ENCODE measurements around the gene ZNF329. TPM values are rescaled to one million over a fixed set of nuclear protein-coding genes. Genes with fewer than 3 reads are reported as not detected.

Gene ZNF329
- total RNA-seq, 1 experiment from 2014 or later, result 10.6 TPM

DNA sequence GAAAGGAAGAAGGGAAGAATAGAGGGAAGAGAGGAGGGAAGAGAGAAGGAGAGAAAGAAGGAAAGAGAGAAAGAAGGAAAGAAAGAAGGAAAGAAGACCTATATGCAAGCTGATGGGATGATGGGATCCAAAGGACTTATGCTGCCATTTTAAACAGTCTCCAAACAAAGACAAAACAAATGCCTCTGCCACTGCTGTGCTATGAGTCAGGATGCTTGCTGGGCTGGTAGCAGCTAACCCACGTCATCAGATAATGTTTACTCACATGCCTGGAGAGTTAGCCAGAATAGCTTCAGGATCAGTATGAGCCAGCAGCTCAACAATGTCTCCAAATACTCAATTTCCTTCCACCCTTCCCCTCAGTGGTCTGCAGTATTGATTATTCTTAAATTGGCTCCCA, 20.3 kb upstream of the ZNF329 start:
- H3K4me1 ChIP-seq (replicated peaks; ENCODE audit: insufficient read depth), result no peaks in the 10 kb centered on the region
- no peak for TF ChIP-seq EZH2 (IDR thresholded peaks at IDR 0.05; ENCODE audit: low read depth)
- TF ChIP-seq, protein P1, sequence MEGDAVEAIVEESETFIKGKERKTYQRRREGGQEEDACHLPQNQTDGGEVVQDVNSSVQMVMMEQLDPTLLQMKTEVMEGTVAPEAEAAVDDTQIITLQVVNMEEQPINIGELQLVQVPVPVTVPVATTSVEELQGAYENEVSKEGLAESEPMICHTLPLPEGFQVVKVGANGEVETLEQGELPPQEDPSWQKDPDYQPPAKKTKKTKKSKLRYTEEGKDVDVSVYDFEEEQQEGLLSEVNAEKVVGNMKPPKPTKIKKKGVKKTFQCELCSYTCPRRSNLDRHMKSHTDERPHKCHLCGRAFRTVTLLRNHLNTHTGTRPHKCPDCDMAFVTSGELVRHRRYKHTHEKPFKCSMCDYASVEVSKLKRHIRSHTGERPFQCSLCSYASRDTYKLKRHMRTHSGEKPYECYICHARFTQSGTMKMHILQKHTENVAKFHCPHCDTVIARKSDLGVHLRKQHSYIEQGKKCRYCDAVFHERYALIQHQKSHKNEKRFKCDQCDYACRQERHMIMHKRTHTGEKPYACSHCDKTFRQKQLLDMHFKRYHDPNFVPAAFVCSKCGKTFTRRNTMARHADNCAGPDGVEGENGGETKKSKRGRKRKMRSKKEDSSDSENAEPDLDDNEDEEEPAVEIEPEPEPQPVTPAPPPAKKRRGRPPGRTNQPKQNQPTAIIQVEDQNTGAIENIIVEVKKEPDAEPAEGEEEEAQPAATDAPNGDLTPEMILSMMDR (conservative IDR thresholded peaks at IDR 0.05), result no peak
- no peak overlapping the region for H3K4me2 ChIP-seq
- H3K79me2 ChIP-seq (ENCODE audit: low read depth), result no peaks in the 10 kb centered on the region
- 0 out of 2 replicates have a peak overlapping the region, but pooled peaks have one; percentile 46 for H2AFZ ChIP-seq
- H3K36me3 ChIP-seq (ENCODE audit: low read depth), result no peaks in the 10 kb centered on the region
- no peak overlapping the region for H3K4me3 ChIP-seq
- H3F3A ChIP-seq (ENCODE audit: insufficient read depth, low read depth), result no peaks in the 10 kb centered on the region
- H3K9me2 ChIP-seq (ENCODE audit: insufficient read depth), result no peaks in the 10 kb centered on the region
- no TSS peak for BruUV-seq (replicated peaks)
- peaks cover 73% of the 10 kb centered on the region for H3K9me3 ChIP-seq (ENCODE audit: insufficient read depth, low read depth)
- no peak overlapping the region for H3K27ac ChIP-seq
- CTCF ChIA-PET, result no interaction called here
- no peaks in the 10 kb centered on the region for H4K20me1 ChIP-seq (ENCODE audit: insufficient read depth)
- intact Hi-C loops (cut with micrococcal nuclease; ENCODE audit: unreplicated experiment), result no loop called here
- DNase-seq, result peak in 1 of 2 experiments; percentile 60
- no peaks in the 10 kb centered on the region for H3K27me3 ChIP-seq (ENCODE audit: insufficient read depth, low read depth)
- POLR2A ChIA-PET (ENCODE audit: unreplicated experiment), result no interaction called here

GRCh38 chr19:58166708-58167280, 16.2 kb upstream of the ZNF329 start:
- no peaks in the 10 kb centered on the region for H3K9me2 ChIP-seq (ENCODE audit: insufficient read depth)
- no peak overlapping the region for H3K4me3 ChIP-seq
- H3K27ac ChIP-seq, result no peak overlapping the region
- no peaks in the 10 kb centered on the region for H3F3A ChIP-seq (ENCODE audit: insufficient read depth, low read depth)
- no TSS peak for BruUV-seq (replicated peaks)
- CTCF ChIA-PET, result no interaction called here
- no peak for DNase-seq
- peaks cover 82% of the 10 kb centered on the region for H3K9me3 ChIP-seq (ENCODE audit: insufficient read depth, low read depth)
- H3K4me2 ChIP-seq, result no peak overlapping the region
- no peaks in the 10 kb centered on the region for H3K79me2 ChIP-seq (ENCODE audit: low read depth)
- intact Hi-C loops (cut with micrococcal nuclease; ENCODE audit: unreplicated experiment), result no loop called here
- H3K4me1 ChIP-seq (replicated peaks; ENCODE audit: insufficient read depth), result no peaks in the 10 kb centered on the region
- H2AFZ ChIP-seq, result no peak overlapping the region
- no peaks in the 10 kb centered on the region for H3K27me3 ChIP-seq (ENCODE audit: insufficient read depth, low read depth)
- H3K36me3 ChIP-seq (ENCODE audit: low read depth), result no peaks in the 10 kb centered on the region
- TF ChIP-seq, protein P1 (conservative IDR thresholded peaks at IDR 0.05), result no peak
- no peaks in the 10 kb centered on the region for H4K20me1 ChIP-seq (ENCODE audit: insufficient read depth)
- POLR2A ChIA-PET (ENCODE audit: unreplicated experiment), result no interaction called here

DNA sequence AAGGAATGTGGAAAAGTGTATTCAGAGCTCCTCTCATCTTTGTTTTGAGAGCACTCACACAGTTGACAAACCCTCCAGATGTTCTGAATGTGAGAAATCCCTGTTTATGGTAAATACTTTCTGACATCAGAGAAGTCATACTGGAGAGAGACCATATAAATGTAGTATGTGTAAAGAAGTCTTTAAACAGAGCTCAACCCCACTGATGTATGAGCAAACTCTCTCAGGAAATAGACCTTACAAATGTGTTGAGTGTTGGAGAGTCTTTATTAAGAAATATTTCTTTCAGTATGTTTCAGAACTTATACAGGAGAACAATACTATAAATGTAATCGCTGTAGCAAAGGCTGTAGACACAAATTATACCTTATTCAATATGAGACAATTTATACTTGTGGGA, 15.7 kb upstream of the ZNF329 start:
- intact Hi-C loops (cut with micrococcal nuclease; ENCODE audit: unreplicated experiment), result no loop called here
- Histone ChIP-seq H3K4me1 (replicated peaks; ENCODE audit: insufficient read depth) (no peaks in the 10 kb centered on the region), H3K4me2 (no peak overlapping the region), H4K20me1 (ENCODE audit: insufficient read depth) (no peaks in the 10 kb centered on the region), H3K4me3 (no peak overlapping the region), H3K36me3 (ENCODE audit: low read depth) (no peaks in the 10 kb centered on the region), H3K9me3 (ENCODE audit: insufficient read depth, low read depth) (peaks cover 82% of the 10 kb centered on the region), H3F3A (ENCODE audit: insufficient read depth, low read depth) (no peaks in the 10 kb centered on the region), H3K27me3 (ENCODE audit: insufficient read depth, low read depth) (no peaks in the 10 kb centered on the region), H2AFZ (no peak overlapping the region), H3K79me2 (ENCODE audit: low read depth) (no peaks in the 10 kb centered on the region), H3K9me2 (ENCODE audit: insufficient read depth) (no peaks in the 10 kb centered on the region), H3K27ac (no peak overlapping the region)
- ChIA-PET POLR2A (ENCODE audit: unreplicated experiment) (no interaction called here), CTCF (no interaction called here)
- no TSS peak for BruUV-seq (replicated peaks)
- TF ChIP-seq EZH2 (IDR thresholded peaks at IDR 0.05; ENCODE audit: low read depth), result no peak
- TF ChIP-seq, protein P1 (conservative IDR thresholded peaks at IDR 0.05), result no peak
- no peak for DNase-seq
